Body of pancreas (tissue), 4 donors: ENCODE measurements around the gene CD248.

ENCODE experiments used
- CTCF ChIP-seq, 7 experiments: fragments of 450-650 bp in 4 of 7; fragments of 200-600 bp in 3 of 7; sonication (generic) in 3 of 7; IDR thresholded peaks; one replicate each; pipeline ENCODE4 v1.5.1; 2016 to 2019; ENCODE audit warnings: antibody characterized with exemption in 7 of 7
- POLR2A ChIP-seq, 3 donors: fragments of 450-650 bp; IDR thresholded peaks; one replicate each; pipeline ENCODE4 v1.6.1; 2016; ENCODE audit warnings: antibody characterized with exemption in 3 of 3, mild to moderate bottlenecking in 2 of 3

GRCh38 chr11:66341502-66342126 is 24.8 kb upstream of the CD248 start:
- no peak for TF ChIP-seq CTCF (IDR thresholded peaks at IDR 0.05)
- no peak for TF ChIP-seq POLR2A (IDR thresholded peaks at IDR 0.05)
